Choroid plexus epithelial cell (primary cell): Measurements from ENCODE around the gene GPR179.
A peak's percentile ranks its signal among the peaks of the same experiment; 100 is the strongest.

Experiments used
- DNase-seq: peaks from one replicate; pipeline ENCODE4 v3.0.0-alpha.2; 2010; ENCODE audit warnings: low read depth
- H3K4me3 ChIP-seq: 2 replicates; pipeline ENCODE4 v1.5.1; 2011; ENCODE audit warnings: low read depth, mild to moderate bottlenecking, control low read depth, low read length, moderate library complexity
- CTCF ChIP-seq: conservative IDR thresholded peaks from 2 replicates; pipeline ENCODE4 v1.5.1; 2011; ENCODE audit warnings: low read depth, mild to moderate bottlenecking, control low read depth, inconsistent platforms, low read length, moderate library complexity

The GPR179 gene

GRCh38 chr17:38328620-38329019, 15.1 kb downstream of the GPR179 start:
- DNase-seq = no peak
- no peak overlapping the region for H3K4me3 ChIP-seq
- no peak for TF ChIP-seq CTCF

DNA sequence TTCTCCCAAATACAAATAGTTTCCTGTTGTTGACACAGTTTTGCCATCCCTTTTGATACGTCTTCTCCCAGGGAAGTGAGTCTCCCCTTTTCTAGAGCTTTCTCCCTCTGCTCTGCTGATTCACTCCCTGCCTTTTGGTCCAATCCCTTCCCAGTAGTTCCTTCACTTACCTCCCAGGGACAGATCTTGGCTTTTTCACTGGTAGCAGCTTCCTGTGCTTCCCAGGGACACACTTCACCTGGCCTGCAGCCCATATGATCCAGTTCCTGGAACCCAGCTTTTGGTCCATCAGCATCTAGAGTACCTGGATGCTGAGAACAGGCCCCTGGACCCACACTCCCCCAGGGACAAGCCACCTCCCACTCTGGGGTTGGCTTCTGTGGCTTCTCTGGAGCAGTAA, 15.8 kb downstream of the GPR179 start:
- H3K4me3 ChIP-seq = no peak overlapping the region
- no peak for DNase-seq
- TF ChIP-seq CTCF = no peak

DNA sequence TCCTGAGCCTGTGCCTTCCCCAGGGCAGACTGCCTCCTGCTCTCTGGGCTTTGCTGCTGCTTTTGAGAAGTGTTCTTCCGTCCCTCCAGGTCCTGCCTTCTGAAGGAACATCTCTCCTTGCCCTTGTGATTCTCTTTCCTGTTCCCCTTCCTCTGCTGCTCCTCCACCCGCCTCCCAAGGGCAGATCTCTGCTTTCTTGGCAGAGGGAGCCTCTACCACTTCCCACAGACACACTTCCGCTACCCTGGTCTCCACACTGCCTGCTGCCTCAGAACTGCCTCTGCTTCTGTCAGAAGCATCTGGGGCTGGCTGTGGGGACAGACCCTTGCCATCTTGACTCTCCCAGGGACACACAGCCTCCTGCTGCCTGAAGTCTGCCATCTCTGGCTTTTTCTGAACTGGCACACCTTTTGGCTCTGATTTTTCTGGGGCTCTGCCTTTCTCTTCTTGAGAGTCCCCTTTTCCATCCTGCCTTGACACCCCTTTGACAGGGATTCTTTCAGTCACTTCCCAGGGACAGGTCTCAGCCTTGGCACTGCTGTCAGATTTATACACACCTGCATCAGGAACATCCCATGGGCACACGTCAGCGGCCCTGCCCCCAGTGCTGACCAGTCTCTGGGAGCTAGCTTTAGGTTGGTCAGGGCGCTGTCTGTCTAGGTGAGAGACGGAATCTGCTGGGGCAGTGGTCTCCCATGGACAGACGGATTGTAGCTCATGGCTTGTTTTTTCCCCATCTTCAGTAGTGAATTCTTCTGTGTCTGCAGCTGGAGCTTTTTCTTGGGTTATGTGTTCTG, 16.6 kb downstream of the GPR179 start:
- no peak for TF ChIP-seq CTCF
- peak; percentile 11 for DNase-seq
- no peak overlapping the region for H3K4me3 ChIP-seq

DNA sequence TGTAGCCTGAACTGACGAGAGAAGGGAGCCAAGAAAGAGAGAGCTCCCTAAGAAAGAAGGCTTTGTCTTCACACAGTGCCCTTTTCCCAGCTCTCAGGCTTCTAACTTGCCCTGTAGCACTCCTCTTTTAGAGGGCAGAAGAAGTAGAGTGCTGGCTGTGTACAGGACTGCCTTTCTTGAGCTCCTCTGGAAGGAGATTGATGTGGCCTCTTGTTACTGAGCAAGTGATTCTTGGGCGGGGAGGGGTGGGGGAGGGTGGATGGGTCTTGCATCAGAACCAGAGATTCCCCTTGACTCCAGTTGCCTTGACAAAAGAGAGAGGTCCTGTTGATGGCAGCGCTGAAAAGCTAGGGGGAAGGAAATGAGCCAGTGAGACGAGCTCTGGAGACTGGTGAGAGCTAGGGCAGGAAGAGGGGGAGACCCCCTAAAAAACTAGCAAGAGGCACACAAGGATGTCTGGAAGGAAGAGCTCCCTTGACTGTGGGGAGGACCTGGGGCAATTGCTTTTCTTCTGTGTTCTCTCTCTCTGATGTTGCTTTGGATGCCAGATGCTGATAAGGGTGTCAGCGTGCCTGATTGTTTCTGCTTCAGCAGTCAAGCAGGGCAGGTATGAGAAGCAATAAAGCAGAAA, 18.4 kb downstream of the GPR179 start:
- TF ChIP-seq CTCF = no peak
- no peak overlapping the region for H3K4me3 ChIP-seq
- peak; percentile 27 for DNase-seq

GRCh38 chr17:38324772-38325171, 19.0 kb downstream of the GPR179 start:
- no peak for DNase-seq
- H3K4me3 ChIP-seq = no peak overlapping the region
- TF ChIP-seq CTCF = no peak

DNA sequence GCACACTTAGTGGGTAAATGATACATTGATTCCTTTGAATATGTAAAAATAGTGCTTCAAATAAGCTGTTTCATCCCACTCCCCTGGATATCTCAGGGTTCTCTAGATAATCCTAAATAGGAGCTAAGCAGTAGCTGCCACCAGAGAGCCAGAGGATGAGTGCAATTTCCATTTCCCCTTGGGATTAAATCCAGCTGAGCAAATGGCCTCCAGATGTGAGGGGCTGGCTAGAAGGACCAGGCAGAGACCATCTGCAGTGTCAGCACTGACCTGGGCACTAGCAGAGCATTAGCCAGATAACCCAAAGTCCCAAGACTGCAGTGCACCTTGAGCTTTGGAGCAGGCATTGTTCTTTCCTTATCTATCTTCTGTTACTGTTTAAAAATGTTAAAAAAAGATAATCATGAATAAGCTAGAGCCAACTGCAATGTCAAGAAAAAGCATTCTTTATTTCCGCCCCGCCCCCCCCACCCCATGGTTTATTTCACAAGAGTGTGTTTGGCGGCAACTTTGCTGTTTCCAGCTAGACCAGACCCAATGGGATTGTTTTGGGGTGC, 19.5 kb downstream of the GPR179 start:
- TF ChIP-seq CTCF = no peak
- no peak overlapping the region for H3K4me3 ChIP-seq
- DNase-seq = no peak
